Thyroid gland (tissue), 4 donors: ENCODE results near the gene IL26. TPM values are rescaled to one million over a fixed set of nuclear protein-coding genes. Genes with fewer than 3 reads are reported as not detected.

ENCODE experiments used
- DNase-seq, 2 donors: peaks; one replicate each; pipeline ENCODE4 v3.0.0-alpha.2; 2019
- H3K27ac ChIP-seq, 3 donors: fragments of 200-600 bp; sonication (generic); 1 replicate in 2 of 3; 2 replicates in 1 of 3; pipeline ENCODE4 v1.5.1; 2016 to 2019; ENCODE audit warnings: mild to moderate bottlenecking in 1 of 3, moderate library complexity in 1 of 3
- H3K27me3 ChIP-seq: fragments of 200-600 bp; sonication (generic); one replicate; pipeline ENCODE4 v1.5.1; 2019
- H3K36me3 ChIP-seq, 2 donors: fragments of 200-600 bp; sonication (generic); one replicate each; pipeline ENCODE4 v1.5.1; 2016 to 2019
- H3K4me1 ChIP-seq, 2 donors: fragments of 200-600 bp; sonication (generic); one replicate each; pipeline ENCODE4 v1.5.1; 2017 to 2019
- H3K4me3 ChIP-seq, 3 donors: fragments of 200-600 bp; sonication (generic); replicated peaks in 1 of 3; 1 replicate in 2 of 3; 2 replicates in 1 of 3; pipeline ENCODE4 v1.5.1; 2016; ENCODE audit warnings: mild to moderate bottlenecking in 1 of 3
- H3K9me3 ChIP-seq: fragments of 200-600 bp; sonication (generic); one replicate; pipeline ENCODE4 v1.5.1; 2017
- CTCF ChIP-seq, 6 experiments: fragments of 200-600 bp in 3 of 6; fragments of 450-650 bp in 3 of 6; sonication (generic) in 3 of 6; IDR thresholded peaks; one replicate each; pipeline ENCODE4 v1.5.1; 2016 to 2019; ENCODE audit warnings: antibody characterized with exemption in 6 of 6, mild to moderate bottlenecking in 2 of 6, inconsistent platforms in 1 of 6, moderate library complexity in 1 of 6
- POLR2A ChIP-seq, 2 donors: fragments of 450-650 bp; IDR thresholded peaks; one replicate each; pipeline ENCODE4 v1.6.1; 2017; ENCODE audit warnings: antibody characterized with exemption in 2 of 2, mild to moderate bottlenecking in 2 of 2, moderate library complexity in 1 of 2
- WGBS, 2 donors: methylation state at CpG; one replicate each; pipeline ENCODE4 v1.1.5; 2017; 5-methylcytosine and 5-hydroxymethylcytosine counted together
- intact Hi-C: fragments of 100-400 bp; cut with DNase I; formaldehyde crosslinking; loops from one replicate; pipeline ENCODE4 v1.15.1; 2023
- total RNA-seq, 4 donors: library from RNA; depleted of rRNA; stranded (reverse); fragments of >200 nt; gene quantifications; one replicate each; pipeline ENCODE4 v1.2.3, GENCODE V29; 2016

IL26 gene
- total RNA-seq, 4 donors from 2014 or later: not detected

GRCh38 chr12:68231229-68231628 is 5.6 kb upstream of the IL26 start:
- Histone ChIP-seq H3K4me3 (no peak overlapping the region), H3K27me3 (no peaks in the 10 kb centered on the region), H3K4me1 (no peaks in the 10 kb centered on the region), H3K27ac (no peak overlapping the region), H3K36me3 (no peaks in the 10 kb centered on the region), H3K9me3 (no peaks in the 10 kb centered on the region)
- DNase-seq: no peak
- TF ChIP-seq POLR2A (IDR thresholded peaks at IDR 0.05): no peak
- TF ChIP-seq CTCF (IDR thresholded peaks at IDR 0.05): no peak
- intact Hi-C loops: no loop called here

- Histone ChIP-seq H3K9me3 (no peaks in the 10 kb centered on the region), H3K27me3 (no peaks in the 10 kb centered on the region), H3K4me1 (no peaks in the 10 kb centered on the region), H3K36me3 (no peaks in the 10 kb centered on the region), H3K4me3 (no peak overlapping the region), H3K27ac (no peak overlapping the region)
- WGBS, 2 donors: 85% methylated on average over 2 of the region's 2 CpGs
- TF ChIP-seq POLR2A (IDR thresholded peaks at IDR 0.05) (no peak), CTCF (IDR thresholded peaks at IDR 0.05) (no peak)
- no peak for DNase-seq
- intact Hi-C loops: no loop called here
Measured at GRCh38 chr12:68229956-68230355, 4.3 kb upstream of the IL26 start.

- no peaks in the 10 kb centered on the region for H3K27me3 ChIP-seq
- H3K9me3 ChIP-seq: no peaks in the 10 kb centered on the region
- TF ChIP-seq CTCF (IDR thresholded peaks at IDR 0.05) (no peak), POLR2A (IDR thresholded peaks at IDR 0.05) (no peak)
- H3K4me1 ChIP-seq: no peaks in the 10 kb centered on the region
- no peak for DNase-seq
- H3K27ac ChIP-seq: no peak overlapping the region
- 83 to 95% methylated on average over 3 of the region's 3 CpGs for WGBS, 2 donors
- no peak overlapping the region for H3K4me3 ChIP-seq
- intact Hi-C loops: no loop called here
- H3K36me3 ChIP-seq: no peaks in the 10 kb centered on the region
Measured at GRCh38 chr12:68227356-68227755, 1.7 kb upstream of the IL26 start.

GRCh38 chr12:68224613-68225285 is 861 bp downstream of the IL26 start:
- no peak for DNase-seq
- no peak for TF ChIP-seq CTCF (IDR thresholded peaks at IDR 0.05)
- no peak for TF ChIP-seq POLR2A (IDR thresholded peaks at IDR 0.05)
- intact Hi-C loops: loop anchor here (2.0 kb wide), 1 partner anchor 90 kb away; no protein-coding TSS in a partner anchor
- Histone ChIP-seq H3K9me3 (no peaks in the 10 kb centered on the region), H3K36me3 (no peaks in the 10 kb centered on the region), H3K4me3 (no peak overlapping the region), H3K27me3 (no peaks in the 10 kb centered on the region), H3K27ac (no peak overlapping the region), H3K4me1 (no peaks in the 10 kb centered on the region)
- WGBS, 2 donors: 79 to 80% methylated on average over 3 of the region's 3 CpGs

GRCh38 chr12:68223067-68223747 is 2.4 kb downstream of the IL26 start:
- Histone ChIP-seq H3K27ac (no peak overlapping the region), H3K4me1 (no peaks in the 10 kb centered on the region), H3K27me3 (no peaks in the 10 kb centered on the region), H3K4me3 (no peak overlapping the region), H3K36me3 (no peaks in the 10 kb centered on the region), H3K9me3 (no peaks in the 10 kb centered on the region)
- intact Hi-C loops: no loop called here
- TF ChIP-seq CTCF (IDR thresholded peaks at IDR 0.05): peak; percentile 32 to 91 (median 82)
- no peak for TF ChIP-seq POLR2A (IDR thresholded peaks at IDR 0.05)
- 5% methylated on average over 12 of the region's 12 CpGs for whole genome bisulfite sequencing, 2 donors
- DNase-seq: peak; percentile 82 to 85
